Measurements from ENCODE around the gene FGD3. TPM values are rescaled to one million over a fixed set of nuclear protein-coding genes. Genes with fewer than 3 reads are reported as not detected.

Gene FGD3
- total RNA-seq, 1 experiment from 2014 or later = not detected

- Mint-ChIP-seq H3K4me1 (ENCODE audit: insufficient read depth, unreplicated experiment) (no peaks in the 10 kb centered on the region), H3K36me3 (ENCODE audit: insufficient read depth, unreplicated experiment) (no peaks in the 10 kb centered on the region), H3K27me3 (ENCODE audit: insufficient read depth, unreplicated experiment) (no peaks in the 10 kb centered on the region), H3K4me3 (ENCODE audit: unreplicated experiment) (no peak overlapping the region), H3K9me3 (ENCODE audit: unreplicated experiment) (peaks cover 5% of the 10 kb centered on the region), H3K27ac (ENCODE audit: low read depth, unreplicated experiment) (no peak overlapping the region)
- intact Hi-C loops (cut with micrococcal nuclease) = no loop called here
- ChIA-PET POLR2A (no interaction called here), CTCF (interaction anchor here (1.0 kb wide), 1 partner anchor 18 kb away, joined by 3 read pairs; no protein-coding TSS in a partner anchor)
- no TSS peak for BruUV-seq (replicated peaks)
- no peak for DNase-seq (ENCODE audit: unreplicated experiment)
- no peak for TF ChIP-seq CTCF (IDR thresholded peaks at IDR 0.05; ENCODE audit: unreplicated experiment)
Measured at GRCh38 chr9:93085676-93086075, 138.4 kb downstream of the FGD3 start.

Other genes starting within 250 kb of the FGD3 start
- gene BICD2, start 182.7 kb upstream of the FGD3 start, total RNA-seq (2022) = 23.1 and 23.5 TPM in 2 replicates
- 7.1 and 7.3 TPM in 2 replicates for gene ZNF484, start 69.5 kb upstream of the FGD3 start, total RNA-seq (2022)
- gene SUSD3, start 111.2 kb downstream of the FGD3 start, total RNA-seq (2022) = not detected in 2 replicates
- 34.4 and 36.6 TPM in 2 replicates for gene CARD19, start 148.7 kb downstream of the FGD3 start, total RNA-seq (2022)
- 51.0 and 64.7 TPM in 2 replicates for gene NINJ1, start 186.7 kb downstream of the FGD3 start, total RNA-seq (2022)
- gene WNK2, start 236.6 kb downstream of the FGD3 start, total RNA-seq (2022) = 0.07 and 0.29 TPM in 2 replicates

Data from MCF 10A (cell line).